ACHN (cell line): ENCODE results near the gene ZDHHC20.

Experiments
- DNase-seq: peaks from one replicate; pipeline ENCODE4 v3.0.0-alpha.2; 2015
- in situ Hi-C: cut with HindIII; loops from 2 replicates; pipeline ENCODE4 v1.10.0; 2017; ENCODE audit warnings: low sequenced_read_pairs, low pct_ligation_motif_present, low pct_unique_long_range_greater_than_20kb

The ZDHHC20 gene

DNA sequence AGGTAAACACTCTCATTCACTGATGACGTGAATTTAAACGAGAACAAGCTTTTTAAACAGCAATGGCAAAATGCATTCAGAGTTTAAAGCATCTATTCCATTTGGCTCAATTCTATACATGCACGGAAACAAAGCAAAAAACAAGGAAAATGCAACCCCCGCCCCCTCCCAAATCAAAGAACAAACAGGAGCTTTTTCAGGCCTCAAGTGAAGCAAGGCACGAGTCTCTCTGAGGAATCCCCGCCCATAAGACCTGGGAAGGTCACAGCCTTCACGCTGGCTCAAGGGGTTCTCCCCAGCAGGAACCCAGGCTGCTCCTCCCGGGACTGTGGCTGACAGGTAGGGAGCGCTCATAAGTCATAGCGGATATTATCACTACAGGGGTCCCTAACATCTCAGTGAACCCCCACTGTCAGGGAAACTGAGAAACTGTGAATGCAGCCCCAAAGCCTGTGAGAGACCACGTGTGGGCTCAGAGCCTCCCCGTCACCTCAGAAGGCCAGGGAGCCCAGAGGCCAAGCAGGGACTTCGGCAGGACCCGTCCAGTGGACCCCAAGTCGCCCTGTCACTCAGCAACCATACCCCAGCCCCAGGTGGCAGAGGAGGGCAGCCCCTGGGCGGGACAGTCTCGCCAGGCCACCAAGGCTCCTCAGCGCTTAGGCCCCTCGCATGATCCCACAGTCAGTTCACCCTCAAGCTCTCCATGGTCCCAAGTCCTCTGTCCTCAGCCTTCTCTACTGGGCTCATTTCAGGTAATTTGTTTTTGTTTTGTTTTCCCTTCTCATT lies 117.3 kb downstream of the ZDHHC20 start:
- no peak for DNase-seq
- in situ Hi-C loops = no loop called here

DNA sequence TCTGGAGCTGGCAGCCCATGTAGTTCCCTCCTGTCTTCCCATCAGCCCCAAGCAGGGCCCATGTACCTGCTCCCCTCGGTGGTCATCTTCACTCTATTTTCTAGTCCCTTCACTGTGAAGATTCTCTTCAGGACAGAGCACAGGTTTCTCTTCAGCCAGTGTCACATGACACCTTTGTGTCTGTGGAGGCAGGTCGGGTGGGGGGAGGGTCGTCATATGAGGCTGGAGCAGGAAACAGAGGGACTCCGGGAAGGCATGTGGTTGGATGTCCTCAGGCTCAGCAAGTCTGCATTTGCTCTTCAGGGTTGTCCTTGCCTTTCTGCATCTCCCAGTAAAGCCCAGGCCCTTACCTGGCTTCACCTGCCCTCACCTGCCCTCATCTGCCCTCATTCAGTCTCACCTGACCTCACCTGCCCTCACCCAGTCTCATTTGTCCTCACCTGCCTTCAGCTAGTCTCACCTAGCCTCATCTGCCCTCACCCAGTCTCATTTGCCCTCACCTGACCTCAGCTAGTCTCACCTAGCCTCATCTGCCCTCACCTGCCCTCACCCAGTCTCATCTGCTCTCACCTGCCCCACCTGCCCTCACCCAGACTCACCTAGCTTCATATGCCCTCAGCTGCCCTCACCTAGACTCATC lies 120.3 kb downstream of the ZDHHC20 start:
- DNase-seq = no peak
- in situ Hi-C loops = no loop called here

DNA sequence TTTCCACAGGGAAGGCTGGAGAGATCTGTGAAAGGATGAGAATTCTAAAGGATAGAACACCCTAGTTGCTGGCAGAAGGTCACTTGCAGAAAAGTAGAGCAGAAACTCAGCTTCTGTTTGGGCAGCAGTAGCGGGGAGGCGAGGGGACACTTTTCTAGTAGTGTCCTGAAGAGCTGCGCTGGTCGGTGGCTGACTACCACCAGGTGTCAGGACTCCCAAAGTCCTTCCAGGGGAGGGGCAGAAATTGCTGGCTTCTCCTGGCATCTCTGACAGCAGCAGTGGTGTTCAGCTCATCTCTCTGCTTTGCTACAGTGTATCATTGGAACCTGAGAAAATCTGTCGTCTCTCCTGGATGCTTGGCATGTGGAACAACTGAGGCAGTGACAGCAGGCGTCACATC lies 120.9 kb downstream of the ZDHHC20 start:
- no peak for DNase-seq
- in situ Hi-C loops = no loop called here

DNA sequence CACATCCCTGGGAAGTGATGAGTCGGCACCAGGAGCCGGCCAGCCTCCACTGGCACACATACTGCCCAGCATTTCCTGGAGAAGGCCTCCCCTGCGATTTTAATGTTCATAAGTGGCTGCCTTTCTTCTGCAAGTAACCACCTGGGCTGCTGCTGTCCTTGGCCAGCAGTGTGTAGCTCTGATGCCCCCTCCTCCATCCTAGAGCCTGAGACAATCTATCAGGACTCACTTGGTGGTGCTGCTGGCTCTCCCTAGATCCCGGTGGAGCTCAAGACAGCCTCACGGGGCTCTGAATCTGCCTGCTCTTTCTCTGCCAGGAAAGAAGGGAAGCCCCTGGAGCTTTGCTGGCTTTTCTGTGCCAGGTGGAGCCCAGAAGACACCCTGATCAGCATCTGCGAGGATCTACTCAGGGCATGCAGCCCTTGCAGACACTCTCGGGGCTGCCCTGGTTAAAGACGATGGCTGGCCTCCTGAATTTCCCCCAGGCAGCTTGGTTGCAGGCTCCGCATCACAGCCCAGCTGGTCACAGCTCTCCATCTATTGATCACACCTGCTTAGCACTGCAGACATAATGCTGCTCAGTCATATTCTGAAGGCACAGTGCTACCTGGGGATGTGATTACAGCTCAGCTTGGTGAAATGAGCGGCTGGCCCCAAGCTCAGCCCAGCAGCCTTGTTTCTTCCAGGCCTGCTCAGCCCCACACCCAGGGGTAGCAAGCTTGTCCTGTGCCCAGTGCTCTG lies 122.3 kb downstream of the ZDHHC20 start:
- in situ Hi-C loops = no loop called here
- DNase-seq = no peak

DNA sequence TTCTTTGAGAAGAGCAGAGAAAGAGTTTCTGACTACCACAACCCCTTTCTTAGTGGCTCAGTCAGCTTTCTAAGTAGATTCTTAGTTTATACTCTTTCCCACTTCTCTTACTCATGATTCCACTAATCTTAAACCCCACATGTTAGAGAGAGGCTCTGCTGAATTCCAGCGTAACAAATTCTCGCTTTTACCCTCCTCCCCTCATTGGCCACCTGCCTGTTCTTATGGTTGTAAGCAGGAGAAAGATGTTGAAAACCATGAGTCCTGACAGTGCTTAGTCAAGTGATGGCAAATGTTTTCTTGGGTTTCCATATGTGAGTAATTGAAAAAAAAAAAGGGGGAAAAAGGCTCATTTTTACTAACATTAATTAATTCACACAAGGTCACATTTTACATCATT lies 125.9 kb downstream of the ZDHHC20 start:
- no peak for DNase-seq
- in situ Hi-C loops = no loop called here

DNA sequence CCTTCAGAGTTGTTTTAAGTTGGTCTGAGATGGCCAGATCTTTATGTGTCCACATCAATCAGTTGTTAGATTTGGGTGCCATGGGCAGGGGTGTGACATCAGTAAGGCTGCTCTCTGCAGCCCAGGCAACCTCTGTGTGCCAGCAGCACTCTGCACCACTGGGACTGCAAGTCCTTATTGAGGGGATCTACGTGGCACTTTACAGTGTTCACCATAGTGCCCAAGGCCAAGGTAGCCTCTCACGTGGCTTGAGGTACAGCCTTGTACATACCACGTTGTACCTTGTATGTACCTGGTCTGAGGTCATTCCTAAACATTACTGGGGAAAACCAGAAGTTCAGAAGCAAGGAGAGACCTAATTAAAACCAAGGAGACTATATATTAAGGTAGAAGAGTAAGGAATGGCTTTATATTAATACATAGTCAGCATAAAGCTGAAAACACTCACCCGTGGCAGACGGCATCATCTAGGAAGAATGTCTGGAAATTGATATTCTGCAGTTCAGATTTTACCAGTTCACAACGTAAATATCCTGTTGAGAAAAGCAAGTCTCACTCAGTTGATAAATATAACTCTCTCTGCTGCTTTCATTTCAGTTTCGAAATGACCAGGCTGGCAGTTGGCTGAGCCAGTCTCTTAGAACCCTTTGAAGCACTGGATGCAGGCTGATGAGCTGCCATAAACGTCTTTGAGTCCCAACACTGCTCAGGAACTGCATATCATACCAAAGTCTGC lies 128.8 kb downstream of the ZDHHC20 start:
- in situ Hi-C loops = no loop called here
- no peak for DNase-seq

DNA sequence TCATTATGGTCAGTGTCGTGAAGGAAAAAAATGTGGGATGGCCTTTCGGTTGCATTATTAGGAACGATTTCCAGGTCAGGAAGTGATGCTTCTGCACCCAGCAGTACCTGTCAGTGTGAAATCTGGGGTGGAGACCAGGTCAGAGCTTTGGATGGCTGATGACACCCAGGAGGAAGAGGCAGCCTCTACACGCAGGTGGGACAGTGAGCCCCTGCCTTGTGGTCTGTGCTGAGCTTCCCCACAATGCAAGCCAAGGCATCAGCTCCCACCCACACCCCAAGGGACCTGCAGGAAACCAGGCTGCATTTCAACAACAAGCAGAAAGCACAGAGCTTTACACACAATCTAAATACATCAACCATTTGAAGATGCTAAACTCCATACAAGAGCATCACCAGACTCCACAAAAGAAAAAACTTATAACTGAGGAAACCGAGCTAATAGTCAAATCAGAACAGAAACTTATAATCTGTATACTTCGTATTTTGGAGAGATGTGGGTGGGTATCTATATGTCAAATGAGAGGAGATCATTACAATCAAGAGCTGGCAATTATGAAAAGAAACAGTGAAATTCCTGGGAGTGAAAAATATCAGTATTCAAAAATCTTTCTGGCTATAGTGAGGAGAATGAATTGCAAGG lies 130.1 kb downstream of the ZDHHC20 start:
- in situ Hi-C loops = no loop called here
- DNase-seq = no peak

DNA sequence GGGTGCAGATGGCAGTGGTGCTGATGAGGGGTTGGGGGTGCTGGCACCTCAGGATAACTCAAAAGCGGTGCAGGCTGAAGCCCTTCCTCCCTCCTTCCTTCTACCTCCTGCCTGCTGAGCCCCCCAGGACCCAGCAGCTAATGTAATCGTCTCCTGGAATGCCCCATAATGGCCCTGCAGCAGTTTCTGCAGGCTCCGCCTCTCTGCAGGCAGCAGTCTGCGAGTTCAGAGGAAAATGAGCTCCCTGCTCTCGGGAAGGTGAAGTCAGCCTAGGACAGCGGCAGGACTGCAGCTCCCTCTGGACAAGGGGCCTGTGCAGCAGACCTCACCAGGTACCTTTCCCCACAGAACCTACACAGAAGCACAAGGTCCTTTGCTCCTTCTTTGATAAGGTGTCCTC lies 130.9 kb downstream of the ZDHHC20 start:
- in situ Hi-C loops = no loop called here
- no peak for DNase-seq

DNA sequence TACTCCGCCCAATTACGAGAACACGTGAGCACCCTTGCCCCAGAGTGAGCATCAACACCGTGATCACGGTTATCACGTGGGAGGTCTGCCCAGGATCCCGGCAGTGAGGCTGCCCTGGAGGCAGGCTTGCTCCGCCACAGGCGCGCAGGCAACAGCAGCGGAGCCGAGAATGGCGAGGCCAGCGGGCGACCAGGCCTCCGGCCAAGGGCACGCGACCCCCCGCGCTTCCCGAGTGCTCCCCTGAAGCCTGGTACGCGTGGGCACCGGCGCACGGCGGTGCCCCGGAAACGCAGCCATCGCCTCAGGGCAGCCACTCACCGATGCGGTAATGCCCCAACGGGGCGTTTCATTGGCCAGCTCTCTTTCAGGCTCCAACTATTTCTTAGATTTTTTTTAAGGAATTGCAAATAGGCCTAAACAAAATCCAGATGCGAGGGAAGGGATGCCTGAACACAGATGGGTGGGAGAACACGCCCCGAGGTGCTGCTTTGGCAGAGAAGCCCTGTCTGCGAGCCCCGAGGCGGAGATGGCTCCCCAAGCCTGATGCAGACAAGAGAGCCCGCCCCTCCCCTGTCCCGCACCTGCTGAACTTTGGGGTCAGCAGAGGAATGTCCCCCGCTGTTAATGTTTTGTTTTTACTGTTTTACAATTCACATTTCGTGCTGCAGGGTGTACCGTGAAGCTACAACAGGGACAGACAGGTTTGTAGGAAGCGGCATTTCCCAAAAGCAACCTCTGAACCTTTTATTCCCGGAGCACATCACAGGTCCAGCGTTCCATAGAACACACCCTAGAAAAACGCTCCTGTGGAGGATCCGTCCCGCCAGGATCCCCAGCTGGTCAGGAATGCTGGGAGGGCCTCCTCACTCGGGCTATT lies 132.7 kb downstream of the ZDHHC20 start:
- DNase-seq = no peak

DNA sequence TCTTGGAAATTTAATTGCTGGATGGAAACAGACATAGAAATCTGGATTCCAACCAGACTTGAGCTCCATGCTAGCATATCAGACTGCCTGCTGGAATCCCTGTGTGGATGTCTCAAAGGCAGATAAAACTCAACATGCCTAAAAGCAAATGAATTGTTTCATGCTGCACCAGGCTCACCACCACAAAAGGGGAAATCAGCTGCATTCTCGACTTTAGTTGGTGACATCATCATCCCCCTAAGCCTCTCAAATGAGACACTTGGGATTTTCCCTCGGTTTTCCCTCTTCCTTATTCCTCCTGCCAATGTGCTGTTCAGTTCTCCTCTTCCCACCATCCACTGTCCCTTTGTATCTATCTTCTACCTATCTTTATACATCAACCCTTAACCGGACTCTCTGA lies 134.3 kb downstream of the ZDHHC20 start:
- no peak for DNase-seq
- in situ Hi-C loops = no loop called here

More for the DNA sequence above, 132.7 kb downstream of the ZDHHC20 start:
- in situ Hi-C loops = no loop called here

DNA sequence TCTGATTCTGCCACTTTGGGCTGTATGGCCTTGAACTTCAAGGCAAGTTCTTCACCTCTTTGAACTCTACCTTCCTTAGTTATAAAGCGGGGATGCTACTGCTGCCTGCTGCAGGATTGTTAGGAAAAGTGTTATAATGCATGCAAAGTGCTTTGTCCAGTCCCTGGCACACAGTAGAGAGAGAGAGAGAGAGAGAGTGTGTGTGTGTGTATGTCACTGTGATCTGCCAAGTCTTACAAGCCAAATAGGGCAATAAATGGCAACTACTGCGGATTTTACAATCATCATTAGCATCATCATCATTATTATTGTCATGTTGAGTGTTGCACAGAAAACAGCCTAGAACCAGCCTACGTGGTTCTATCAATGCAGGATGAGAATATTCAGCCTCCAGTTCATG lies 136.1 kb downstream of the ZDHHC20 start:
- DNase-seq = no peak
- in situ Hi-C loops = no loop called here
